Cardiac fibroblast (primary cell): ENCODE measurements around the gene TMEM242.

ENCODE experiments used
- DNase-seq, 2 donors: peaks; one replicate each; pipeline versions ENCODE4 v3.0.0 to v3.0.0-alpha.2; 2010; ENCODE audit warnings: low read depth in 2 of 2
- H3K4me3 ChIP-seq, 2 donors: replicated peaks in 1 of 2; 1 replicate in 1 of 2; 2 replicates in 1 of 2; pipeline ENCODE4 v1.5.1; 2011; ENCODE audit warnings: low read depth in 2 of 2, low read length in 2 of 2, mild to moderate bottlenecking in 2 of 2, moderate library complexity in 1 of 2
- TF ChIP-seq, protein P1 (sequence below): IDR thresholded peaks from one replicate; pipeline ENCODE4 v1.5.1; 2011; ENCODE audit warnings: low read depth, mild to moderate bottlenecking, low read length, inconsistent platforms

TMEM242 gene

GRCh38 chr6:157280157-157280556 is 43.2 kb downstream of the TMEM242 start:
- DNase-seq = no peak
- TF ChIP-seq, protein P1, sequence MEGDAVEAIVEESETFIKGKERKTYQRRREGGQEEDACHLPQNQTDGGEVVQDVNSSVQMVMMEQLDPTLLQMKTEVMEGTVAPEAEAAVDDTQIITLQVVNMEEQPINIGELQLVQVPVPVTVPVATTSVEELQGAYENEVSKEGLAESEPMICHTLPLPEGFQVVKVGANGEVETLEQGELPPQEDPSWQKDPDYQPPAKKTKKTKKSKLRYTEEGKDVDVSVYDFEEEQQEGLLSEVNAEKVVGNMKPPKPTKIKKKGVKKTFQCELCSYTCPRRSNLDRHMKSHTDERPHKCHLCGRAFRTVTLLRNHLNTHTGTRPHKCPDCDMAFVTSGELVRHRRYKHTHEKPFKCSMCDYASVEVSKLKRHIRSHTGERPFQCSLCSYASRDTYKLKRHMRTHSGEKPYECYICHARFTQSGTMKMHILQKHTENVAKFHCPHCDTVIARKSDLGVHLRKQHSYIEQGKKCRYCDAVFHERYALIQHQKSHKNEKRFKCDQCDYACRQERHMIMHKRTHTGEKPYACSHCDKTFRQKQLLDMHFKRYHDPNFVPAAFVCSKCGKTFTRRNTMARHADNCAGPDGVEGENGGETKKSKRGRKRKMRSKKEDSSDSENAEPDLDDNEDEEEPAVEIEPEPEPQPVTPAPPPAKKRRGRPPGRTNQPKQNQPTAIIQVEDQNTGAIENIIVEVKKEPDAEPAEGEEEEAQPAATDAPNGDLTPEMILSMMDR = no peak
- no peak overlapping the region for H3K4me3 ChIP-seq

DNA sequence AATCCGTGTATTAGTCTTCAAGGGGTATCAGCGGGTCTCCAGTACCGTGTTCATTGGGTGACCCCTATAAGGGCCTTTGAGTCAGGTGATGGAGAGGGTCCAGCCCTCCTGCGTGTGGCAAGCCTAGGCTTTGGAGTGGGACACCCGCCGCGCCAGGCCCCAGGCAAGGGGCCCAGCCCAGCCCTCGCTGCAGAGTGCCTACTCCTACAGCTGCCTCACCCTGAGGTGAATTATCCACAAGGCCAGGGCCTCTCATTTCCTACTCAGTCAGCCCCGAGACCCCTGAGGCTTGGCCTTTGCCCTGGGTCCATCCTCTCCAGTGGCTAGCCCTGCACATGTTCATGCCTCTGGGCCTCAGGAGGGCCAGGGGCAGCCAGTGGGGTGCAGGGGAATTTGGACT is 45.1 kb downstream of the TMEM242 start:
- no peak for DNase-seq
- TF ChIP-seq, protein P1 = no peak
- H3K4me3 ChIP-seq = no peak overlapping the region

DNA sequence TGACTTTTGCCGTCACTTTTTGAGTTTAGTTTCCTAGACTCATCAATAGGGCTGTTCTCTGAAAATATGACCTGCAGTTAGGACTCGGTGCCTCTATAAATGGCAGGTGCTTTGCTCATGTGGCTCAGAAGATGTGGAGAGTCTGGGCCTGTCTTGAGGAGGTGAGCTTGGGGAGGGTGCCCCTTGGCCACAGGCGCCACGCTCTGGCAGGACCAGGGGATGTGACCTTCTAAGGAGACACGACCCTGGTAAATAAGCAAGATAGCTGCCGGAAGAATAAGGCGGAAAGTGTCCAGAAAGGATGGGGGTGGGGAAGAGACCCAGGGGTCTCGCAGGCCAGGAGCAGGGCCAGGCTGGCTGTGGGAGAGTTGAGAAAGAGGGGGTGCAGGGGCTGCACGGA is 46.6 kb downstream of the TMEM242 start:
- no peak for DNase-seq
- TF ChIP-seq, protein P1 = no peak
- no peak overlapping the region for H3K4me3 ChIP-seq

DNA sequence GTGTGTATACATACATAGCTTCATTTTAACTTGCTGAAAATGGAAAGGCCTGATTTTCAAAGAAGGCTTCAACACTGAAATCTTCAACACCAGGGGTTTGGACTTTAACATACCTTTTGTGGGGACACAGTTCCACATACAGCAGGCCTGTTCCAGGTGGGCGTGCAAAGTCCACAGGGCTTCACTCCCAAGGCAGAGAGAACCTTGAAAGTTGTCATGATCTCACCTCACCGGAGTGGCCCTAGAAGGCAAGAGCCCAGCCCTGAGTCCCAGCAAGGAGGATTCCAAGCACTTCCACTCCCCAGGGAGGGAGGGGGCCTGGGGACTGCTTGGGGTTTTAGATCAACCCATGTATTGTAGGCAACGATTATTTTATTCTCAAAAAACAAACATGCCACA is 47.2 kb downstream of the TMEM242 start:
- TF ChIP-seq, protein P1 = no peak
- no peak overlapping the region for H3K4me3 ChIP-seq
- no peak for DNase-seq

- DNase-seq = peak; percentile 56 to 77
- H3K4me3 ChIP-seq = peak overlapping the region; percentile 61 to 66
- TF ChIP-seq, protein P1 = peak; percentile 24
Measured at GRCh38 chr6:157274471-157275226, 48.7 kb downstream of the TMEM242 start.

- peak overlapping the region; percentile 61 to 66 for H3K4me3 ChIP-seq
- TF ChIP-seq, protein P1 = no peak
- DNase-seq = no peak
Measured at GRCh38 chr6:157273756-157274470, 49.4 kb downstream of the TMEM242 start.
